ENCODE results near the gene SLC23A3. TPM values are rescaled to one million over a fixed set of nuclear protein-coding genes. Genes with fewer than 3 reads are reported as not detected.

The SLC23A3 gene
- total RNA-seq, 1 experiment from 2014 or later = 0.07 TPM

GRCh38 chr2:219179601-219180465, 10.0 kb upstream of the SLC23A3 start:
- in situ Hi-C loops (cut with HindIII; ENCODE audit: low pct_unique_long_range_greater_than_20kb, low sequenced_read_pairs) = no loop called here
- DNase-seq (ENCODE audit: low read depth) = no peak

DNA sequence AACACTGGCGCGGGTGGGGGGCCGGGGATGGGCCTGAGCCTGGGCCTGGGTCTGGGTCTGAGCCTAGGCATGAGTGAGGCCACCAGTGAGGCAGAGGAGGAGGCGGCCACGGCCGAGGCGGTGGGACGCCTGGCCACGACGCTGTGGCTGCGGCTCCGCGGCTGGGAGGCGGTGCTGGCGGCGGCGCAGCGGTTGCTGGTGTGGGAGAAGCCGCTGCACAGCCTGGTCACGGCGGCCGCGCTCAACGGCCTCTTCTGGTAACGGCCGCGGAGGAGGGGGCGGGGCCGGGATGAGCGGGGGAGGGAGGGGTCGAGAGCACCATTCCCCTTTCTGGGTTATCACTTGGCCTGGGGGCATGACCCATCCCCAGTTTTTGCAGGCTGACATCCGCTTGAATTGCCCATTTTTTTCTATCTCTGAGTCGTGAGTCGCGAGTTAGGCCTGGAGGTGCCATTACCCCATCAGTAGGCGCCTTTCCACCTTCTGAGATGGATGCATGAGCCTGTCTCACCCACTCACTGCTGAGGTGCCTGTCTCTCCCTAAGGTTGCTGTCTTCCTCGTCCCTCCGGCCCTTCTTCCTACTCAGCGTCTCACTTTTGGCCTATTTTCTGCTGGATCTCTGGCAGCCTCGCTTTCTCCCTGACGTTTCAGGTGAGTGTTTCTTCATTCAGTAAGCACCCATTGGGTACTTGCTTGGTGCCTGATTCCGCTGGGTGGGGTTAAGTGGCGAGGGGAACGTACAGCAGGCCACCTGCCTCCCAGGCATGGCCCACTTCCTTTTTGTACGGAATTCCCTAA, 8.7 kb upstream of the SLC23A3 start:
- peak; percentile 31 for DNase-seq (ENCODE audit: low read depth)
- in situ Hi-C loops (cut with HindIII; ENCODE audit: low pct_unique_long_range_greater_than_20kb, low sequenced_read_pairs) = no loop called here

DNA sequence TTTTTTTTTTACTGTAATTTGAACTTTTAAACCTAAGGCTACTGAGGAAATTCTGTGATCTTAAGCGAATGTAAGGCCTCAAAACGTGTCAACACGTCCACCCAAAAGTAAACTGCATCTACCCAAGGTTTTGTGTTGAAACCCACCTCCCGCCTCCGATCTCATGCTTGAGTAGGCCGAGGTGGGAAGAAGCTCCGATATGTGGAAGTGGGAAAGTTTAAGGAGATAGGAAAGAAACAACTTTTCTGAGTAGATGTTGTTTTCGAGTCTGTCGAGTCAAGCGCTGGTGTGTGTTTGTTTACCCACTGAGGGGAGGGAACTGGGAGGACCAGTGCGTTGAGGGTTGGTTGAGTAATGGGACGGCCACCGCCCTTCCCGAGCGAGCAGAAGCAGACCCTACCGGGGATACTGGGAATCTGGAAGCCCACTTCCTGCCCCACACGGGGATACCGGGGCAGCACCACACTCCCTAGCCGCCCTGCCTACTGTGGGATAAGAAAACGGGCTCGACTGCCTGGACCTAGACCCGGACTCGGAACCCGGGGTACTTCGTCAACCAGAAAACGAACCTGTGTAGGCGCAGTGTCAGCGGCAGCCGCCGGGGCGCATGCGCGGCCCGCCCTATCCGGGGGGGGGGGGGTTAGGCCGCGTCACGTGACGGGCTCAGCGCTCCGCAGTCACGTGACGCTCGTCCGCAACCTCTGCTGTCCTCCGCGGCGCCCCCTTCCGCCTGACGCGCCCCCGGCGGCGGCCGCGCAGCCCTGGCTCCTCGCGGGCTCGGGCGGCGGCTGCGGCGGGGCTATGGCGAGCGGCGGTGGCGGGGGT, 7.9 kb upstream of the SLC23A3 start, which contains the start of gene RETREG2:
Gene RETREG2, plus strand, starts transcription at position 724 of the 825 bp plus-strand sequence. Its CDS starts 78 bp downstream, at position 802.
- peak; percentile 92 for DNase-seq (ENCODE audit: low read depth)
- in situ Hi-C loops (cut with HindIII; ENCODE audit: low pct_unique_long_range_greater_than_20kb, low sequenced_read_pairs) = no loop called here

- in situ Hi-C loops (cut with HindIII; ENCODE audit: low pct_unique_long_range_greater_than_20kb, low sequenced_read_pairs) = no loop called here
- peak; percentile 91 for DNase-seq (ENCODE audit: low read depth)
These were observed 7.2 kb upstream of the SLC23A3 start, which contains the start of gene CNPPD1 for GRCh38 chr2:219176818-219177551. Gene CNPPD1, minus strand, starts transcription at chr2:219176925. Its CDS starts 97 bp downstream, at chr2:219176828.

DNA sequence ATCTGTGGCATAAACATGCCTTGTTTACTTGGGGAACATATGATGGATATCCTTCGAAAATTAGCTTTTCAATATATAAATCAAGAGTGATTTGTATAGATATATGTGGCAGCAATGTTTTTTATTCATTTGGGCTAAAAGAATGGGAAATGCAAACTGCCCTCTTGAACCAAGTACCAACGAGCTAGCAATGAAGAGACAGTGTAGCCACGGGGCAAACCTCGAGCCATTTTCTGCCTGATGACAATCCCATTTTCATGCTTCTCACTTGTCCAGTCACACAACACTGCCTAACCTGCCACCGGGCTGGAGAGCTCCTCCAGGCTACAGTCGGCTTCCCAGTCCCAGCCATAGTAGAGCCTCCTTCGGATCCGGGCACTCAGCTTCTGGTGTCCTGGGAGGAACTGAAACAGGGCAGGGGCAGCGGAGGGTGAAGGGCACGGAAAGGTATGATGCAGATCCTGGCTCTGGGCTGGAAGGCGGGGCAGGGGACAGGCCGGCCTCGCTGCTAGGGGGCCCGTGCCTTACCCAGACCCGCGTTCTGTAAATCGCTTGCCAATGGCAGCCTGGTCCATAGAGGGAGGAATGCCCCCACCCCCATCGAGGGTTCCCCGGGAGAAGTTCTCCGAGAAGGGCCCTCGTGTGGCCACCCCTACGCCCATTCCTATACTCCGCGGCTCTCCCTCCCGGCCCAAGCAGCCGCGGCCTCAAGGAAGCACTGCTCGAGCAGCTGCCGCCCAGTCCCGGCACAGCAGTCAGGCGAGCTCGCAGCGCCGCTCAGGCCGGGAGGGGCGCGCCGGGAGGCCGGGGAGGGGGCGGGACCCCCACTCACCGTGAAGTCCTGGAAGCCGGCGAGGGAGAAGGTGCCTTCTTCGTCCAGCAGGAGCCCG, 6.3 kb upstream of the SLC23A3 start:
- in situ Hi-C loops (cut with HindIII; ENCODE audit: low pct_unique_long_range_greater_than_20kb, low sequenced_read_pairs) = no loop called here
- DNase-seq (ENCODE audit: low read depth) = peak; percentile 8

- in situ Hi-C loops (cut with HindIII; ENCODE audit: low pct_unique_long_range_greater_than_20kb, low sequenced_read_pairs) = no loop called here
- DNase-seq (ENCODE audit: low read depth) = no peak
These were observed 5.7 kb upstream of the SLC23A3 start for GRCh38 chr2:219175486-219175885.

- in situ Hi-C loops (cut with HindIII; ENCODE audit: low pct_unique_long_range_greater_than_20kb, low sequenced_read_pairs) = no loop called here
- DNase-seq (ENCODE audit: low read depth) = no peak
These were observed 5.0 kb upstream of the SLC23A3 start for GRCh38 chr2:219174801-219175200.

DNA sequence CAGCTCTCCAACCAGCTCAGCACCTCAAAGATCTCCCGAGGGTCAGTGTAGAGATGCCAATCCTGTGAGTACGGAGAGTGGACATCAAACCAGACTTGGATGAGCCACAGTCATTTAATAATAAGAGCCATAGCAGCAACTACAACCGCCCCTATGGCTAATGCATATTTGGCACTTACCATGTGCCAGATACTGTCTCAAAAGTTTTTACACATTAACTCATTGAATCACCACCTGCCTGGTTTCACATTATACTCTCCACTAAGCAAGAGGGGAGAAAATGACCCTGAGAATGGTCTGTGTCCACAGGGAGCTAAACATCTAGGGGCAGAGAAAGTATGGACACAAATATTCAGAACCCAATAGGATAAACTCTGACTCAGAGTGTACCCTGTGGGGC, 4.3 kb upstream of the SLC23A3 start:
- in situ Hi-C loops (cut with HindIII; ENCODE audit: low pct_unique_long_range_greater_than_20kb, low sequenced_read_pairs) = no loop called here
- DNase-seq (ENCODE audit: low read depth) = no peak

DNA sequence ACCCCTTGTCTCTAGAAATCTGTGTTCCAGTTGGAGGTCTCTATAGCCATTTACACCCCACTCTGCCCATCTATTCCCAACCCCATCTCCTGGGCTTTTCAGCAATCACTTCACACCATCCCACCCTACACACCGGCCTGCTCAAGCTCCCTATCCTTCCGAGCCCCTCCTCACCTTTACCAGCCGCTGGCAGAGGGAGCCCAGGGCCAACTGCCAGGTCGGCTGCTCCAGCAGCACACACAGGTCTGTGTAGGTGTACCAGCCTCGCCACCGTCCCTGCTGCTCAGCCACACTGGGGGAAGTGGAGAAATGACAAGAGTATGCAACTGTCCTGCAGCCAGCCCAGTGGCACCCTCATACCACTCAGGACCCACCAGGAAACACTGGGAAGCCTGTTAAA, 3.3 kb upstream of the SLC23A3 start:
- in situ Hi-C loops (cut with HindIII; ENCODE audit: low pct_unique_long_range_greater_than_20kb, low sequenced_read_pairs) = no loop called here
- DNase-seq (ENCODE audit: low read depth) = no peak

GRCh38 chr2:219172231-219173154, 2.7 kb upstream of the SLC23A3 start:
- DNase-seq (ENCODE audit: low read depth) = no peak
- in situ Hi-C loops (cut with HindIII; ENCODE audit: low pct_unique_long_range_greater_than_20kb, low sequenced_read_pairs) = no loop called here

- peak; percentile 65 for DNase-seq (ENCODE audit: low read depth)
- in situ Hi-C loops (cut with HindIII; ENCODE audit: low pct_unique_long_range_greater_than_20kb, low sequenced_read_pairs) = no loop called here
These were observed 1.4 kb upstream of the SLC23A3 start for GRCh38 chr2:219171231-219171651.

GRCh38 chr2:219168932-219169331, 897 bp downstream of the SLC23A3 start:
- in situ Hi-C loops (cut with HindIII; ENCODE audit: low pct_unique_long_range_greater_than_20kb, low sequenced_read_pairs) = no loop called here

GRCh38 chr2:219168526-219168925, 1.3 kb downstream of the SLC23A3 start:
- in situ Hi-C loops (cut with HindIII; ENCODE audit: low pct_unique_long_range_greater_than_20kb, low sequenced_read_pairs) = no loop called here

More at GRCh38 chr2:219168932-219169331, 897 bp downstream of the SLC23A3 start:
- DNase-seq (ENCODE audit: low read depth) = no peak

GRCh38 chr2:219167997-219168396, 1.8 kb downstream of the SLC23A3 start:
- in situ Hi-C loops (cut with HindIII; ENCODE audit: low pct_unique_long_range_greater_than_20kb, low sequenced_read_pairs) = no loop called here
- DNase-seq (ENCODE audit: low read depth) = no peak

More at GRCh38 chr2:219168526-219168925, 1.3 kb downstream of the SLC23A3 start:
- DNase-seq (ENCODE audit: low read depth) = no peak

- no peak for DNase-seq (ENCODE audit: low read depth)
- in situ Hi-C loops (cut with HindIII; ENCODE audit: low pct_unique_long_range_greater_than_20kb, low sequenced_read_pairs) = no loop called here
These were observed 4.5 kb downstream of the SLC23A3 start for GRCh38 chr2:219165058-219165911.

Data from Caki2 (cell line).